Measurements from ENCODE around the gene ARRDC3. TPM values are rescaled to one million over a fixed set of nuclear protein-coding genes. Genes with fewer than 3 reads are reported as not detected.
"Not testable (repeated sequence)": the region's sequence is repeated elsewhere in the genome, so short reads cannot be mapped to it uniquely, and the experiment has no call there.

Gene ARRDC3
- total RNA-seq, 1 donor from 2014 or later, result 26.3 TPM

DNA sequence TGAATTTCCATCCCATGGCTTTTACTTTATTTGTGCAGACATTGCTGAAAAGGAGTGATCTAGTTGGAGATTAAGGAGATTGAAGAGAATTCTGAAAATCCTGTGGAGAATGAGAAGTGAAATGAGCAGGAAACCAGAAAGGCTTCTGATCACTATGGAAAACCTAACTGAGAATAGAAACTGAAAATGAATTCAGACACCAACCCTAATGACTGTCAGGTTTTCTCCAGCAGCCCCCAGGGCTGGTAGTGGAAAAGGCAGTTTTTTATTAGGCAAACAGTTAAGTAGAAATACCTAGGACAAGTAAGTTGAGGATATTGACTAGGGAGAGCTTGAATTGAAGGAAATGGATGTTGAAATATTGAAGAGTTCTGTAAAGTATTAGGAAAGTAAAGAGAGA is 14.7 kb upstream of the ARRDC3 start:
- Histone ChIP-seq H3K4me1 (no peaks in the 10 kb centered on the region), H3K27ac (no peak overlapping the region), H3K27me3 (no peaks in the 10 kb centered on the region), H3K4me3 (no peak overlapping the region), H3K36me3 (no peaks in the 10 kb centered on the region), H3K9me3 (no peaks in the 10 kb centered on the region)
- intact Hi-C loops (cut with DNase I), result no loop called here
- TF ChIP-seq, protein P1, sequence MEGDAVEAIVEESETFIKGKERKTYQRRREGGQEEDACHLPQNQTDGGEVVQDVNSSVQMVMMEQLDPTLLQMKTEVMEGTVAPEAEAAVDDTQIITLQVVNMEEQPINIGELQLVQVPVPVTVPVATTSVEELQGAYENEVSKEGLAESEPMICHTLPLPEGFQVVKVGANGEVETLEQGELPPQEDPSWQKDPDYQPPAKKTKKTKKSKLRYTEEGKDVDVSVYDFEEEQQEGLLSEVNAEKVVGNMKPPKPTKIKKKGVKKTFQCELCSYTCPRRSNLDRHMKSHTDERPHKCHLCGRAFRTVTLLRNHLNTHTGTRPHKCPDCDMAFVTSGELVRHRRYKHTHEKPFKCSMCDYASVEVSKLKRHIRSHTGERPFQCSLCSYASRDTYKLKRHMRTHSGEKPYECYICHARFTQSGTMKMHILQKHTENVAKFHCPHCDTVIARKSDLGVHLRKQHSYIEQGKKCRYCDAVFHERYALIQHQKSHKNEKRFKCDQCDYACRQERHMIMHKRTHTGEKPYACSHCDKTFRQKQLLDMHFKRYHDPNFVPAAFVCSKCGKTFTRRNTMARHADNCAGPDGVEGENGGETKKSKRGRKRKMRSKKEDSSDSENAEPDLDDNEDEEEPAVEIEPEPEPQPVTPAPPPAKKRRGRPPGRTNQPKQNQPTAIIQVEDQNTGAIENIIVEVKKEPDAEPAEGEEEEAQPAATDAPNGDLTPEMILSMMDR (IDR thresholded peaks at IDR 0.05), result no peak
- TF ChIP-seq POLR2A (IDR thresholded peaks at IDR 0.05), result no peak
- no peak for TF ChIP-seq POLR2AphosphoS5 (IDR thresholded peaks at IDR 0.05; ENCODE audit: insufficient read depth in 1 of 2, low read depth in 1 of 2)
- DNase-seq (ENCODE audit: extremely low spot score in 2 of 2), result no peak

DNA sequence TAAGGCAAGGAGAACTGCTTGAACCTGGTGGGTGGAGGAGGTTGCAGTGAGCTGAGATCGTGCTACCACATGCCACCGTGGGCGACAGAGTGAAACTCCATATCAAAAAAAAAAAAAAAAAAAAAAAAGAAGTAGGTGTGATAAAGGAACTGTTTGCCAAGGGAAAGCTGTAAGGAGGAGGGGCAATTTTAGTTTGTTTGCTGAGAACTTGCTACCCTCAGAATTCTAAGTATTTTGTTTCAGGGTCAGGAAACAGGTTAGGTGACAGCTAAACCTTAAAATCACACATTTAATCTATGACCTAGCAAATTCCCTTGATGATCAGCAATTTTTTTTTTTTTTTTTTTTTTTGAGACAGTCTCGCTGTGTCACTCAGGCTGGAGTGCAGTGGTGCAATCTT is 7.2 kb upstream of the ARRDC3 start:
- TF ChIP-seq, protein P1 (IDR thresholded peaks at IDR 0.05), result no peak
- TF ChIP-seq POLR2AphosphoS5 (IDR thresholded peaks at IDR 0.05; ENCODE audit: insufficient read depth in 1 of 2, low read depth in 1 of 2), result no peak
- Histone ChIP-seq H3K27me3 (no peaks in the 10 kb centered on the region), H3K27ac (no peak overlapping the region), H3K4me1 (no peaks in the 10 kb centered on the region), H3K9me3 (no peaks in the 10 kb centered on the region), H3K36me3 (no peaks in the 10 kb centered on the region), H3K4me3 (no peak overlapping the region)
- intact Hi-C loops (cut with DNase I), result no loop called here
- no peak for DNase-seq (ENCODE audit: extremely low spot score in 2 of 2)

DNA sequence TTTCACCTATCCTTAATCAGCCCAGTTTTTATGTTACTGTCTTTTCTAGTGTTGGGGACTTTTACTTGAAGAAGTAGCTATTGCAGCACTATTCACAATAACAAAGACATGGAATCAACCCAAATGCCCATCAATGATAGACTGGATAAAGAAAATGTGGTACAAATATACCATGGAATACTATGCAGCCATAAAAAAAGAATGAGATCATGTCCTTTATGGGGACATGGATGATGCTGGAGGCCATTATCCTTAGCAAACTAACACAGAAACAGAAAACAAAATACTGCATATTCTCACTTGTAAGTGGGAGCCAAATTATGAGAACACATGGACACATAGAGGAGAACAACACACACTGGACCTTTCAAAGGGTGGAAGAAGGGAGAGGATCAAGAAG is 6.4 kb upstream of the ARRDC3 start:
- not testable (repeated sequence) for H3K27me3 ChIP-seq; DNase-seq (ENCODE audit: extremely low spot score in 2 of 2); H3K4me1 ChIP-seq; H3K4me3 ChIP-seq; H3K9me3 ChIP-seq; H3K36me3 ChIP-seq; H3K27ac ChIP-seq
- intact Hi-C loops (cut with DNase I), result loop anchor here (10.0 kb wide), 2 partner anchors 175 to 455 kb away; no protein-coding TSS in a partner anchor

DNA sequence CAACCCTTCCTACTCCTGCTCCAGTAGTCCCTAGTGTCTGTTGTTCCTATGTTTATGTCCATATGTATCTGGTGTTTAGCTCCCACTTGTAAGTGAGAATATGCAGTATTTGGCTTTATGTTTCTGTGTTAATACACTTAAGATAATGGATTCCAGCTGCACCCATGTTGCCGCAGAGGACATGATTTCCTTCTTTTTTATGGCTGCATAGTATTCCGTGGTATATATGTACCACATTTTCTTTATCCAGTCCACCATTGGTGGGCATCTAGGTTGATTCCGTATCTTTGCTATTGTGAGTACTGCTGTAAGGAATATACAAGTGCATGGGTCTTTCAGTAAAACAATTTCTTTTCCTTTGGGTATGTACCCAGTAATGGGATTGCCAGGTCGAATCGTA is 5.2 kb upstream of the ARRDC3 start:
- no peaks in the 10 kb centered on the region for H3K36me3 ChIP-seq
- H3K27me3 ChIP-seq, result no peaks in the 10 kb centered on the region
- H3K4me1 ChIP-seq, result peaks cover 9% of the 10 kb centered on the region
- TF ChIP-seq, protein P1 (IDR thresholded peaks at IDR 0.05), result no peak
- TF ChIP-seq POLR2A (IDR thresholded peaks at IDR 0.05), result no peak
- TF ChIP-seq POLR2AphosphoS5 (IDR thresholded peaks at IDR 0.05; ENCODE audit: insufficient read depth in 1 of 2, low read depth in 1 of 2), result no peak
- no peaks in the 10 kb centered on the region for H3K9me3 ChIP-seq
- no peak overlapping the region for H3K4me3 ChIP-seq
- intact Hi-C loops (cut with DNase I), result loop anchor here (10.0 kb wide), 2 partner anchors 174 to 454 kb away; no protein-coding TSS in a partner anchor
- no peak overlapping the region for H3K27ac ChIP-seq
- DNase-seq (ENCODE audit: extremely low spot score in 2 of 2), result no peak

DNA sequence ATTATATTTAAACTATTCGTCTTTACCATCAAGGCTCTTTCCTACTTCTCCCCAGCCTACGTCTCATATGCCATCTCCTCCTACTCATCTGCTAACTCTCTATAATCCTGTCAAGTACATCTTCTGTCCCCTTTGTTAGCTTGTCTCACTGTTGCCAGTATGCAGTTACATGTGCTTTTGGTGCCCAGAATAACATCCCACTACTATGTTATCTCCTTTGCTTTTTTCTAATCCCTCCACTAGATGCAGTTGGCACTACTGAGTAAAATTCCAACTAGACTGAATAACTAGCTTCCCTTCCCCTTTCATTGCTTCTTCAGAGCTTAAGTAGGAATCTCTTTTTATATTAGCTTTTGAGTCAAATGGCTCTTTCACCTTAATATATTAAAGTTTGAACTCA is 3.0 kb upstream of the ARRDC3 start:
- intact Hi-C loops (cut with DNase I), result loop anchor here (10.0 kb wide), 2 partner anchors 171 to 451 kb away; no protein-coding TSS in a partner anchor
- Histone ChIP-seq H3K36me3 (no peaks in the 10 kb centered on the region), H3K4me1 (peaks cover 9% of the 10 kb centered on the region), H3K27me3 (no peaks in the 10 kb centered on the region), H3K4me3 (no peak overlapping the region), H3K27ac (no peak overlapping the region), H3K9me3 (no peaks in the 10 kb centered on the region)
- TF ChIP-seq POLR2AphosphoS5 (IDR thresholded peaks at IDR 0.05; ENCODE audit: insufficient read depth in 1 of 2, low read depth in 1 of 2), result no peak
- TF ChIP-seq POLR2A (IDR thresholded peaks at IDR 0.05), result no peak
- TF ChIP-seq, protein P1 (IDR thresholded peaks at IDR 0.05), result no peak
- no peak for DNase-seq (ENCODE audit: extremely low spot score in 2 of 2)

DNA sequence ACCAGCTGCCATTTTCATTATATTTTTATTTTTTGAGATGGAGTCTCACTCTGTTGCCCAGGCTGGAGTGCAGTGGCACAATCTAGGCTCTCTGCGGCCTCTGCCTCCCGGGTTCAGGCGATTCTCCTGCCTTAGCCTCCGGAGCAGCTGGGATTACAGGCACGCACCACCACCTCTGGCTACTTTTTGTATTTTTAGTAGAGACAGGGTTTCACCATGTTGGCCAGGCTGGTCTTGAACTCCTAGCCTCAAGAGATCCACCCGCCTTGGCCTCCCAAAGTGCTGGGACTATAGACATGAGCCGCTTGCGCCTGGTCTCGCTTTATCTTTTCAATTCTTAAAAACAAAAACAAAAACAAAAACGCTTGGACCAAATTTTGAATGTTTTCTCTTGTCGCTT is 2.5 kb upstream of the ARRDC3 start:
- not testable (repeated sequence) for H3K4me3 ChIP-seq; H3K4me1 ChIP-seq; H3K27me3 ChIP-seq; H3K27ac ChIP-seq; H3K36me3 ChIP-seq; DNase-seq (ENCODE audit: extremely low spot score in 2 of 2); H3K9me3 ChIP-seq
- intact Hi-C loops (cut with DNase I), result loop anchor here (10.0 kb wide), 2 partner anchors 171 to 451 kb away; no protein-coding TSS in a partner anchor
